ENCODE data around the gene CRB1.

CRB1 gene

DNA sequence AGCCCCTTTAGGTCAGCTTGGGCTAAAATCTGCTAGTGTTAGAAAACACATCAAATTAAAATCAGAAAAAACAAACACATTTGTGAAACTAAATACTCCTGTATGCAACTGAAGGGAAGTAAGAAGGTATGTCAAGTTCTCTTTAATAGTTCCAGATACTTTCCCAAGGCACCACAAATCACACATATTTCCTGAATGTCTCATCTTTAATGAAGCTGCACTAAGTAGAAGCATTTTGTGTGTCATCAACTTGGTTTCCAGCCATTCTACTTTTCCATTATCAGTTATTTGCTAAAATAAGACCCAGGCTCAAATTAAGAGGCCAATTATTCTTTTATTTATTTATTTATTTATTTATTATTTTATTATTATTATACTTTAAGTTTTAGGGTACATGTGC lies 34.7 kb downstream of the CRB1 start:
- no peak for DNase-seq (ENCODE audit: extremely low read depth in 1 of 2, low read depth in 1 of 2)

- DNase-seq (ENCODE audit: extremely low read depth in 1 of 2, low read depth in 1 of 2) = no peak
Measured at GRCh38 chr1:197303463-197303862, 35.4 kb downstream of the CRB1 start.

DNA sequence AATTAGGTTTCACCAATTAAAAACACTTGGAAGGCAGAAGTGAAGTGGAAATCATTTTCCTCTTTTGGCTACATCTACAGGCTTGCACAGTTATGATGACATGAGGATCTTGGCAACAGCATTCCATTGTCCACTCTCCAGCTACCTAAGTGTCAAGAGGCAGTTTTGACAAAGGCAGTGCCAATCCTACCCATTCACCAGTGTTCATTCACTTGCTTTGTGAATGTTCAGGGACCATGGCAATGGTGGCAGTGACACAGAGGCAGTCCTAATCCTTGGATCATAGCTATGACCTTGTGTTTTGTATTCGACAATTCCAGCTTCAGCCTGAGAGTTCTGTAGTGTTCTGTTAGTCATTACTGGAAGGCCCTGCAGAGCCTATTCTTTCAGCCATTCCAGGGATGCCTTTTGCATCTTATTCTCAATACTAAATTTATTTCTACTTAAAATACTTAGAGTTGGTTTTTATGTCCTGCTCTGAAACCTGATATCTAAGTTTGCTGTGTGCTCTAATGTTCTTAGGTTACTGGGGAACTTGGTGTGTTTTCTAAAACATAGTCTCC lies 36.7 kb downstream of the CRB1 start:
- no peak for DNase-seq (ENCODE audit: extremely low read depth in 1 of 2, low read depth in 1 of 2)

GRCh38 chr1:197305925-197306324 lies 37.9 kb downstream of the CRB1 start:
- no peak for DNase-seq (ENCODE audit: extremely low read depth in 1 of 2, low read depth in 1 of 2)

DNA sequence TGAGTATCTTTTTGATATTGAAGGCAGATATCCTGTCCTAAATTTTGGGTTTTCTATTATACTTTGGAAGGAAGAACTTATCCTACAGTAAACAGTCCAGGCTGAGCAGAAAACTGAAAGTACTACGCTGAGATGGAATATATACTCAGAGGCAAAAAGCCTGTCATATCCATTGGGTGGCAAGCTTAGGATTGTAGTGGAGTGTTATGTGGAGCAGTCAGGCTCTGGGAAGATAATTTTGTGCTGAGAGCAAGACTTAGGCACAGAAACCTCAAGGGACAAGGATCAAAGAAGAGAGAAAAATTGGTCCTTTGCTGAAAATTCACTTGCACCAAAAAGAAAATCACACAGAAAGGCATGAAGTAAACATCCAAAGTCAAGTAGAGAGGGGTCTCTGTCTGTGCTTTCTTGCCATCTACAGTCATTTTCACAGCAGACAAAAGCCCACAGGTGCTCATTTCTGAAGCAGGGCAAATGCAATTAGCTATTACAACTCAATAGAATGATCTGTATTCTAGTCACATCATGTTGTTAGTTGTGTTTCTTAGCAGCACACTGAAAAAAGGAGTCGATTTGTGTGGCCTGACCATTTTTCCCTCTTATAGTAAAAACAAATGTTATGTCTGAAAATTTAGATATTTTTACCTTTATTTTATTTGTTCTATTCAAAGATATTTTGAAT lies 38.5 kb downstream of the CRB1 start:
- no peak for DNase-seq (ENCODE audit: extremely low read depth in 1 of 2, low read depth in 1 of 2)

- DNase-seq (ENCODE audit: extremely low read depth in 1 of 2, low read depth in 1 of 2) = no peak
Measured at GRCh38 chr1:197307136-197307535, 39.1 kb downstream of the CRB1 start.

GRCh38 chr1:197307551-197307950 lies 39.5 kb downstream of the CRB1 start:
- DNase-seq (ENCODE audit: extremely low read depth in 1 of 2, low read depth in 1 of 2) = no peak

GRCh38 chr1:197311081-197311480 lies 43.0 kb downstream of the CRB1 start:
- DNase-seq (ENCODE audit: extremely low read depth in 1 of 2, low read depth in 1 of 2) = no peak

GRCh38 chr1:197312163-197312562 lies 44.1 kb downstream of the CRB1 start:
- DNase-seq (ENCODE audit: extremely low read depth in 1 of 2, low read depth in 1 of 2) = no peak

- no peak for DNase-seq (ENCODE audit: extremely low read depth in 1 of 2, low read depth in 1 of 2)
Measured at GRCh38 chr1:197313713-197314112, 45.7 kb downstream of the CRB1 start.

- DNase-seq (ENCODE audit: extremely low read depth in 1 of 2, low read depth in 1 of 2) = no peak
Measured at GRCh38 chr1:197314682-197315081, 46.6 kb downstream of the CRB1 start.

DNA sequence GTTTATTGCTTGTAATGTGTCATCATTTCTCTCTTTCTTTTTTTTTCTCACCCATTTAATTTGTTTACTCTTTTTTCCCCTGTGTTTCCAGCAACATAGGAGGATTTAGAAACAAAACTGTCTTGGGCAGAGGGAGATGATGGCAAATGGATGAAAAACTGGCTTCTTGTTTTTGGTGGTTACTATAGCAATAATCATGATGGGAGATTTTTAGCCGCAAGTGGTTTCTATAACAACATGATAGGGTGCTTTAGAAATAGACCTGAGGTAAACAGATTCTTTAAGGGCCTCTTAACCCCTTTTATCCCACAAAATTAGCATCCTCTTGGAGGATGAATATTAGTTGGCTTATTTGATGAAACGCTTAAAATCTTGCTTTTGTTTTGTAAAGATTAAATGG lies 51.6 kb downstream of the CRB1 start:
- DNase-seq (ENCODE audit: extremely low read depth in 1 of 2, low read depth in 1 of 2) = no peak

DNA sequence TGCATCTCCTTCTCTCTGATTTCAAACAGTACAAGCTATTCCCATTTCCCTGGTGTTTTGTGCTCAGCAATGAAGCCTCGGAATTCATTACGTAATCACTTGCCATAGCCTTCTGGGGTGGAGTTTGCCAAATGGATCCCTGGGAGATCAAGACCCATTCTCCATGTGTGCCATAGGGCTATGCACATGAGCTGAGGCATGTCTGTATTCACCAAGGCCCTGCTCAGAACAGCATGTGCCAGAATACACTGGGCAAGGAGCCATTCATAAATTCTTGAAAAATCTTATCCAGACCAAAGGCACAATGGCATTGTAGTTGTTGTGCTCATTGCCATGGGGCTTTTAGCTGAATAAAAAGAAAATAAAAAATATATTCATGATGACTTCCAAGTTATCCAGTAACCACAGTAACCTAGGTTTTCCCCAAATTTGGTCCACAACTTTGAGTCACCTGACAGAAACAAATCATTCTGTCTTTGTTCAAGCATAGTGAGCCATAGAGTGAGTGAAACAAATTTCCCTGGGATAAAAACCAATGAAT lies 53.0 kb downstream of the CRB1 start:
- DNase-seq (ENCODE audit: extremely low read depth in 1 of 2, low read depth in 1 of 2) = no peak

- no peak for DNase-seq (ENCODE audit: extremely low read depth in 1 of 2, low read depth in 1 of 2)
Measured at GRCh38 chr1:197321811-197322210, 53.8 kb downstream of the CRB1 start.

- no peak for DNase-seq (ENCODE audit: extremely low read depth in 1 of 2, low read depth in 1 of 2)
Measured at GRCh38 chr1:197327776-197328364, 59.8 kb downstream of the CRB1 start.

GRCh38 chr1:197330213-197330612 lies 62.2 kb downstream of the CRB1 start:
- no peak for DNase-seq (ENCODE audit: extremely low read depth in 1 of 2, low read depth in 1 of 2)

DNA sequence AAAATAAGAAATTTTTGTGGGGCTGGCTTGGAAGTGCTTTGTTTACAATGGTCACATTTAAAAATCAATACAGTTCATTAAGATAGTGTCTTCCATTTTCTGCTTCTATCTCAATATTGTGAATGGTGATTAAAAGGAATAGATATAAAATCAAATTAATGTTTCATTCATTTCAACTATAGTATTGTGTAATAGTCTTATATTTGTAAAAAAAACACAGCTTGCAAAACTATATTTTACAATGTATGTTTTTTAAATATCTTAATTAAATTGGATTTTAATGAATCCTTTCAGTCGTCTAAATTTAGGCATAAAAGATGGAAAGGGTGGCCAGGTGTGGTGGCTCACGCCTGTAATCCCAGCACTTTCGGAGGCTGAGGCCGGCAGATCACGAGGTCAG lies 63.5 kb downstream of the CRB1 start:
- no peak for DNase-seq (ENCODE audit: extremely low read depth in 1 of 2, low read depth in 1 of 2)

- DNase-seq (ENCODE audit: extremely low read depth in 1 of 2, low read depth in 1 of 2) = no peak
Measured at GRCh38 chr1:197333041-197333440, 65.0 kb downstream of the CRB1 start.

DNA sequence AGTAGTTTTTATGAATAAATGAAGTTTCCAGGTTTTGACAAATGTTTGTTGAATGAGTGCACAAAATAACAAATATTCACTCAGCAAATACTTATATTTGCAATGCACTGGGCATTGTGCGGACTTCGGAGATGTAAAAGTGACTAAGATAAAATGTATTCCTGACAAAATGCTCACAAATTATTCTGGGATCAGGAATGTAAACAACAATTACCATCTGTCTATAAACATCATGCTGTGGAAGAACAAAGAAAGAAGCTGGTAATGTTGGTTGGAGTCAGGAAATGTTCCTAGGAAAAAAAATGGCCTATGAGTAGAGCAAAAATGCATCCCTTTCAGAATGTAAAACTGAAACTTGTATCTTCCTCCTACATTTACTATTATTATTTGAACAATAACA lies 68.5 kb downstream of the CRB1 start:
- no peak for DNase-seq (ENCODE audit: extremely low read depth in 1 of 2, low read depth in 1 of 2)

DNA sequence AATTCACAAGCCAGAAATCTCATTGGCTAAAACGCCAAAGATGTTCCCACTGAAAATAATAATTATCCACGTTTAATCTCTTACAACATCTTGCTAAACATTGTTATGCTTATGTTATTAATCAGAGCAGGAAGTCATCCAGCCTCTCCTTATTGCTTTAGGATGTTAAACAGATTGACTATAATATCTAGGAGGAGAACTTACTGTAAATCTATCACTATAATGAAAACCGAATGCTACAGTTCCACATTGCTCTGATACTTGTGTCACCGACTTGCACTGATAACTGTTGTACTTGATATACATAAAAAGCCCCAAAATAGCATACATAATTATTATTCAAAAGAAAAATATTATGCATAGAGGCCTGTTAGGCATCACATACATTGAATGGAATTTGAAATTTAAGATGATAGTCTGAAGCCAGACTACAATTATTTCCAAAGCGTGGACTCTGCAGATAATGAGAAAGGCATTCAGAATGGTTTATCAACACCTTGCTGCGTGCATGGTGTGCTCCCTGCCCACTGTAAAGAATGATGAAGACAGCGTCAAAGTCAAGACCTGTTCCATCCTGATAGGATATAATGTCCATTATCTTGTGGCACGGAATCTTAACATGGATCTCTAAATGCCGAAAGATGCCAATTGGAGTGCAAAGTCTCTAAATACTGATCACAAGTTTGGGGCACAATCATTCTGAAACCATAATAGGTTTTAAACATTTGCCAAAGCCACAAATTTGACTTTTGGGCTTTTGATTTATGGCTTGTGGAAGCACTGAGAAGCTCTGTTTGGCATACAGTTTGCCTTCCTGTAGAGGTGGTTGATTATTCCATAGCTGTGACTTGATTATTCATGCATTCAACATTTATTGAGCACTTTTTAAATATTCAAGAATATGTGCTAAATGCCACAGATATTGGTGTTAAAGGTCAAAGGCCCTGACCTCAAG lies 71.3 kb downstream of the CRB1 start:
- DNase-seq (ENCODE audit: extremely low read depth in 1 of 2, low read depth in 1 of 2) = no peak

GRCh38 chr1:197341626-197342025 lies 73.6 kb downstream of the CRB1 start:
- DNase-seq (ENCODE audit: extremely low read depth in 1 of 2, low read depth in 1 of 2) = no peak
